Nephron (organoid): Measurements from ENCODE around the gene NUSAP1.

Experiments
- H3K27ac Mint-ChIP-seq, 3 experiments: 2 replicates each; pipeline ENCODE4 v1.8.0; 2020; ENCODE audit warnings: mixed read lengths in 3 of 3, mild to moderate bottlenecking in 2 of 3, moderate library complexity in 1 of 3
- H3K27me3 Mint-ChIP-seq: 2 replicates; pipeline ENCODE4 v1.8.0; 2021; ENCODE audit warnings: low read depth, mild to moderate bottlenecking, moderate library complexity, mixed read lengths
- H3K36me3 Mint-ChIP-seq: 2 replicates; pipeline ENCODE4 v1.8.0; 2020; ENCODE audit warnings: low read depth, mixed read lengths
- H3K4me1 Mint-ChIP-seq: 2 replicates; pipeline ENCODE4 v1.8.0; 2020; ENCODE audit warnings: mixed read lengths
- H3K4me3 Mint-ChIP-seq, 3 experiments: 2 replicates each; pipeline ENCODE4 v1.8.0; 2020; ENCODE audit warnings: mild to moderate bottlenecking in 3 of 3, mixed read lengths in 3 of 3, moderate library complexity in 2 of 3
- H3K9me3 Mint-ChIP-seq: 2 replicates; pipeline ENCODE4 v1.8.0; 2020; ENCODE audit warnings: mixed read lengths
- TF ChIP-seq, protein P1 (sequence below), 3 experiments: fragments of 200-600 bp; sonication (generic); IDR thresholded peaks; one replicate each; pipeline ENCODE4 v1.5.0; 2021; ENCODE audit warnings: antibody characterized with exemption in 3 of 3; ENCODE audit not compliant: unreplicated experiment in 3 of 3

Gene NUSAP1

DNA sequence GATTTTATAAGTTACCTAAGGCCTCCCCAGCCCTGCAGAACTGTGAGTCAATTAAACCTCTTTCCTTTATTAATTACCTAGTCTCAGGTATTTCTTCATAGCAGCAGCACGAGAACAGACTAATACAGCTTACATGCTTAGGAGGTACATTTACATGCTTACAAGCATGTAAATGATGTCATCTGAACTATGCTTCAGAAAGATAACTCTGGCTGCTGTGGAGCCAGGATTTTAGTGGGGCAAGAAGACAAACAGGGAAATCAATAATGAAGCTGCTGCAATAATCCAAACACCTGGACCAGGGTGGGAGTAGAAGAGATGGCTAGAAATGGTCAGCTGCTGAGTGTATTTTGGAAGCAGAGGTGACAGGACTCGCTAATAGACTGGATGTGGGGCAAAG, 60.0 kb downstream of the NUSAP1 start:
- H3K27me3 Mint-ChIP-seq, result peaks cover 4% of the 10 kb centered on the region
- peaks cover 44% of the 10 kb centered on the region for H3K36me3 Mint-ChIP-seq
- no peak overlapping the region for H3K27ac Mint-ChIP-seq
- no peaks in the 10 kb centered on the region for H3K4me1 Mint-ChIP-seq
- H3K9me3 Mint-ChIP-seq, result no peaks in the 10 kb centered on the region
- no peak overlapping the region for H3K4me3 Mint-ChIP-seq
- TF ChIP-seq, protein P1, sequence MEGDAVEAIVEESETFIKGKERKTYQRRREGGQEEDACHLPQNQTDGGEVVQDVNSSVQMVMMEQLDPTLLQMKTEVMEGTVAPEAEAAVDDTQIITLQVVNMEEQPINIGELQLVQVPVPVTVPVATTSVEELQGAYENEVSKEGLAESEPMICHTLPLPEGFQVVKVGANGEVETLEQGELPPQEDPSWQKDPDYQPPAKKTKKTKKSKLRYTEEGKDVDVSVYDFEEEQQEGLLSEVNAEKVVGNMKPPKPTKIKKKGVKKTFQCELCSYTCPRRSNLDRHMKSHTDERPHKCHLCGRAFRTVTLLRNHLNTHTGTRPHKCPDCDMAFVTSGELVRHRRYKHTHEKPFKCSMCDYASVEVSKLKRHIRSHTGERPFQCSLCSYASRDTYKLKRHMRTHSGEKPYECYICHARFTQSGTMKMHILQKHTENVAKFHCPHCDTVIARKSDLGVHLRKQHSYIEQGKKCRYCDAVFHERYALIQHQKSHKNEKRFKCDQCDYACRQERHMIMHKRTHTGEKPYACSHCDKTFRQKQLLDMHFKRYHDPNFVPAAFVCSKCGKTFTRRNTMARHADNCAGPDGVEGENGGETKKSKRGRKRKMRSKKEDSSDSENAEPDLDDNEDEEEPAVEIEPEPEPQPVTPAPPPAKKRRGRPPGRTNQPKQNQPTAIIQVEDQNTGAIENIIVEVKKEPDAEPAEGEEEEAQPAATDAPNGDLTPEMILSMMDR (IDR thresholded peaks at IDR 0.05; ENCODE audit: unreplicated experiment in 3 of 3), result no peak

DNA sequence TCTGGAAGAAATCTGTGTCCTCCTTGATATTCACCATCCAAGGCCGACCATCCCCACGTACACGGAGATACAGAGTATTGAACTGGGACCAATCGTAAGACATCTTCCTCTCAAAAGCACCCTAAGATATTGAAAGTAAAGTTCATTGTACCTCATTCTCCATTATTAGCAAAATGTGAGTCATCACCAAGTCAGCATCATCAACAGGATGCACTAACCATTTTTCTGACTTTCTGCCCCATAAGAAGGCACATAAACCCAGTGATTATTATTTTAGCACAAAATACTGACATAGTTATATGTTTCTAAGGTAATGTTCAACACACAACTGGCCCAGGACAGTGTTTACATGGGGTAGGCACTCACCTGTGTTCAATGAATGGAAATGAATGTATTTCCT, 62.2 kb downstream of the NUSAP1 start:
- Mint-ChIP-seq H3K4me3 (no peak overlapping the region), H3K36me3 (peaks cover 33% of the 10 kb centered on the region), H3K27me3 (peaks cover 4% of the 10 kb centered on the region), H3K4me1 (no peaks in the 10 kb centered on the region), H3K9me3 (no peaks in the 10 kb centered on the region), H3K27ac (no peak overlapping the region)
- TF ChIP-seq, protein P1 (IDR thresholded peaks at IDR 0.05; ENCODE audit: unreplicated experiment in 3 of 3), result no peak

DNA sequence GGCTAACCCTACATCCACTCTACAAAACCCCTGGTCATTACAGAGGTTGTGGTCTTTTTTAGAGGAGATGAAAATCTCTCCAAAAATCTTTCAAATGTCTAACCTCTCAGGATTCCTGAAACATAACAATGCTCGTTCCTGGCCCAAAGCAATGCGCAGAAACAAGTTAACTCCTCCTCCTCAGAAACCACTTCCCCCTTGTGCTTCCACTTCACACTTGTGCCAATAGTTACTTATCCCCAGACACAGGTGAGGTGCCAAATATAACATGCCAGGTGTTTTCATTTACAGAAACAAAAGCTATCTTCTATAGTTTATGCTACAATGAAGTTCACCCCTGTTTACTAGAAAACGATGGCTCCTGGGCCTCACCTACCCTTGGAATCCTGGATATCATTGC, 63.4 kb downstream of the NUSAP1 start:
- peaks cover 37% of the 10 kb centered on the region for H3K36me3 Mint-ChIP-seq
- no peaks in the 10 kb centered on the region for H3K4me1 Mint-ChIP-seq
- TF ChIP-seq, protein P1 (IDR thresholded peaks at IDR 0.05; ENCODE audit: unreplicated experiment in 3 of 3), result no peak
- peaks cover 4% of the 10 kb centered on the region for H3K27me3 Mint-ChIP-seq
- H3K27ac Mint-ChIP-seq, result no peak overlapping the region
- H3K9me3 Mint-ChIP-seq, result no peaks in the 10 kb centered on the region
- H3K4me3 Mint-ChIP-seq, result no peak overlapping the region

DNA sequence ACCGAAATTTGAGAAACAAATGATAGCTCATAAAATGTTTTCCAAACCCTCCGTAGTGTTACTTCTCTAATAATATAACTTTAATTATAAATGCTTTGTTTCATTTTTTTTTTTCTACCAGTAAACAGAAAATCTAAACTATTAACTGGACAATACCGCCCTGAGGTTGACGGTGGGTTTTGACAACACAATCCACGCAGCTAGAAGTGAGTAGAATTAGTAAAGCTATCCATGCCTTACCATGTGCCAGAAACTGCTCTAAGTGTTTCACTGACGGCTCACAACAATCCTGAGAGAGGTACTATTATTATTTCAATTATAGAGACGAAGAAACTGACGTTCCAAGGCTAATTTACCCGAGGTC, 69.2 kb downstream of the NUSAP1 start:
- peaks cover 4% of the 10 kb centered on the region for H3K36me3 Mint-ChIP-seq
- TF ChIP-seq, protein P1 (IDR thresholded peaks at IDR 0.05; ENCODE audit: unreplicated experiment in 3 of 3), result no peak
- peak overlapping the region; percentile 91 to 94 (median 94) for H3K4me3 Mint-ChIP-seq
- no peaks in the 10 kb centered on the region for H3K9me3 Mint-ChIP-seq
- H3K27ac Mint-ChIP-seq, result peak overlapping the region; percentile 88 to 91 (median 89)
- peaks cover 3% of the 10 kb centered on the region for H3K27me3 Mint-ChIP-seq
- peaks cover 9% of the 10 kb centered on the region for H3K4me1 Mint-ChIP-seq

DNA sequence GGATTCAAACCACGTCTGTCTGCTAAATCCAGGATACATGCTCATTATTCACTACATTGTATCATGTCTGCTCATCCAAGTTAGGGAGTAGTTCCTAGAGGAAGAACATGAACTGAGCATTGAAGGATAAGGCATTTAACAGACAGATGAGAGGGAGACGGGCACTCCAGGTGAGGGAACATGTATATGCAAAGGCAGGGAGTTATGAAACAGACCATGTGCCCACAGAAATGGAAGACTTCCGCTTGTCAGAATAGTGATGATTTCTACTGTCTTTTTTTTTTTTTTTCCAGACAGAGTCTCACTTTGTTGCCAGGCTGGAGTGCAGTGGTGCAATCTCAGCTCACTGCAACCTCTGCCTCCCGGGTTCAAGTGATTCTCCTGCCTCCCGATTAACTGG, 74.7 kb downstream of the NUSAP1 start:
- no peak overlapping the region for H3K27ac Mint-ChIP-seq
- no peaks in the 10 kb centered on the region for H3K36me3 Mint-ChIP-seq
- H3K27me3 Mint-ChIP-seq, result peaks cover 3% of the 10 kb centered on the region
- peaks cover 6% of the 10 kb centered on the region for H3K4me1 Mint-ChIP-seq
- no peaks in the 10 kb centered on the region for H3K9me3 Mint-ChIP-seq
- H3K4me3 Mint-ChIP-seq, result no peak overlapping the region
- TF ChIP-seq, protein P1 (IDR thresholded peaks at IDR 0.05; ENCODE audit: unreplicated experiment in 3 of 3), result no peak

DNA sequence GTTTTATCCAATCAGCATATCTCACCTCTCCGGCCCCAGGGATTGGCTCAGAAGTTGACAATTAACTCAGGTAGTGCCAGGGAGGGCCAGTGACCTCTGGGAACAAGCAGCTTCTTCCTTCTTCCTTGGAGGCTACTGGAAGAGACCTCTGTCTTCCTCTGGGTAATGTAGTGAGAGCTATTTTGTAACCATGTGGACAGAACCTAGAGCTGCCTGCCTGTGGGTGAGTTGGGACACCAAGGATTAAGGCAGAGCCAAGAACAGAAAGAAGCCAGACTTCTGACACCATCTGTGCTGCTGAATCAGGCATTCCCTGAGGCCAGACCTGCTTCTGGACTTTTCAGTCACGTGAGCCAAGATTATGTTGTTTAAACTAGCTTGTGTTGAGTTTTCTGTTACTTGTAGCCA, 75.6 kb downstream of the NUSAP1 start:
- TF ChIP-seq, protein P1 (IDR thresholded peaks at IDR 0.05; ENCODE audit: unreplicated experiment in 3 of 3), result no peak
- peaks cover 3% of the 10 kb centered on the region for H3K27me3 Mint-ChIP-seq
- H3K36me3 Mint-ChIP-seq, result no peaks in the 10 kb centered on the region
- no peak overlapping the region for H3K27ac Mint-ChIP-seq
- no peak overlapping the region for H3K4me3 Mint-ChIP-seq
- no peaks in the 10 kb centered on the region for H3K9me3 Mint-ChIP-seq
- peaks cover 4% of the 10 kb centered on the region for H3K4me1 Mint-ChIP-seq
